Measurements from ENCODE around the gene ARID2. TPM values are rescaled to one million over a fixed set of nuclear protein-coding genes. Genes with fewer than 3 reads are reported as not detected.

The ARID2 gene
- total RNA-seq, 1 donor from 2014 or later: 25.1 TPM

DNA sequence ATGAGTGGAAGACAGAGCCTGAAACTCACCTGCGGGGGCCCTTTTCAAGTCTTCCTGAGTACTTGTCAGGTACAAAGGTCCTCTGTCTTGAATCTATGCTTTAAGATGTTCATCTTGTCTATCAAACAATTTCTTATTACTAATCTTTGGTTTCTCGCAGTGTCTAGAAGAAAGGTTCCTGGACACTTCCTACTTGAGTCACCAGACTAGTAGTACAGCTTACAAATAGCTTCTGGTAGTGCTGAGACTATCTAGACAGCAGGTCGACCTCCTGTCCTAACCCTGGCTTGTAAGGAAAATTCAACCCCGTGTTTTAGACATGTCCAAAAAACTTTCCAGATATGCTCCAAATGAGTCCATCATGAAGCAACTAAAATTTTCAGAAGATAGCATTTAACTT is 11.2 kb upstream of the ARID2 start:
- Mint-ChIP-seq H3K36me3 (ENCODE audit: low read depth) (no peaks in the 10 kb centered on the region), H3K4me3 (ENCODE audit: unreplicated experiment) (no peak overlapping the region), H3K27ac (ENCODE audit: unreplicated experiment) (no peak overlapping the region), H3K4me1 (ENCODE audit: low read depth) (peaks cover 5% of the 10 kb centered on the region), H3K27me3 (ENCODE audit: low read depth) (no peaks in the 10 kb centered on the region), H3K9me3 (ENCODE audit: low read depth) (no peaks in the 10 kb centered on the region)
- TF ChIP-seq, protein P1, sequence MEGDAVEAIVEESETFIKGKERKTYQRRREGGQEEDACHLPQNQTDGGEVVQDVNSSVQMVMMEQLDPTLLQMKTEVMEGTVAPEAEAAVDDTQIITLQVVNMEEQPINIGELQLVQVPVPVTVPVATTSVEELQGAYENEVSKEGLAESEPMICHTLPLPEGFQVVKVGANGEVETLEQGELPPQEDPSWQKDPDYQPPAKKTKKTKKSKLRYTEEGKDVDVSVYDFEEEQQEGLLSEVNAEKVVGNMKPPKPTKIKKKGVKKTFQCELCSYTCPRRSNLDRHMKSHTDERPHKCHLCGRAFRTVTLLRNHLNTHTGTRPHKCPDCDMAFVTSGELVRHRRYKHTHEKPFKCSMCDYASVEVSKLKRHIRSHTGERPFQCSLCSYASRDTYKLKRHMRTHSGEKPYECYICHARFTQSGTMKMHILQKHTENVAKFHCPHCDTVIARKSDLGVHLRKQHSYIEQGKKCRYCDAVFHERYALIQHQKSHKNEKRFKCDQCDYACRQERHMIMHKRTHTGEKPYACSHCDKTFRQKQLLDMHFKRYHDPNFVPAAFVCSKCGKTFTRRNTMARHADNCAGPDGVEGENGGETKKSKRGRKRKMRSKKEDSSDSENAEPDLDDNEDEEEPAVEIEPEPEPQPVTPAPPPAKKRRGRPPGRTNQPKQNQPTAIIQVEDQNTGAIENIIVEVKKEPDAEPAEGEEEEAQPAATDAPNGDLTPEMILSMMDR (IDR thresholded peaks at IDR 0.05): no peak
- no peak for DNase-seq (ENCODE audit: low spot score)

DNA sequence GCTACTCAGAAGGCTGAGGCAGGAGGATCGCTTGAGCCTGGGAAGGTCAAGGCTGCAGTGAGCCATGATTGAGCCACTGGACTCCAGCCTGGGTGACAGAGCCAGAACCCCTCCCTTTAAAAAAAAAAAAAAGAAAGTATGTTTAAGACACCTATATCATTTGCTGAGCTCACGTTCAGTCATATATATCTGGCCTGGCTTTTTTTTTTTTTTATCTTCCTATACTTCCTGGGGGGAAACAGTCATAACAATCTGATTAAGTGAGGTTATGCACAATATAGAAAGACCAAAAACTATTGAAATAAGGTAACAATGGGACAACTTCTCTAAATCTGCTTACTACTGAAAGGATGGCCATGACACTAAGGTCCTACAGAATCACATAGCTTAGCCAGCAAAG is 9.4 kb upstream of the ARID2 start:
- DNase-seq (ENCODE audit: low spot score): no peak
- no peaks in the 10 kb centered on the region for H3K36me3 Mint-ChIP-seq (ENCODE audit: low read depth)
- H3K27ac Mint-ChIP-seq (ENCODE audit: unreplicated experiment): no peak overlapping the region
- TF ChIP-seq, protein P1 (IDR thresholded peaks at IDR 0.05): no peak
- H3K27me3 Mint-ChIP-seq (ENCODE audit: low read depth): no peaks in the 10 kb centered on the region
- no peaks in the 10 kb centered on the region for H3K9me3 Mint-ChIP-seq (ENCODE audit: low read depth)
- peaks cover 8% of the 10 kb centered on the region for H3K4me1 Mint-ChIP-seq (ENCODE audit: low read depth)
- no peak overlapping the region for H3K4me3 Mint-ChIP-seq (ENCODE audit: unreplicated experiment)

GRCh38 chr12:45721369-45721768 is 8.1 kb upstream of the ARID2 start:
- DNase-seq (ENCODE audit: low spot score): no peak
- Mint-ChIP-seq H3K4me3 (ENCODE audit: unreplicated experiment) (no peak overlapping the region), H3K27me3 (ENCODE audit: low read depth) (no peaks in the 10 kb centered on the region), H3K27ac (ENCODE audit: unreplicated experiment) (no peak overlapping the region), H3K36me3 (ENCODE audit: low read depth) (no peaks in the 10 kb centered on the region), H3K9me3 (ENCODE audit: low read depth) (no peaks in the 10 kb centered on the region), H3K4me1 (ENCODE audit: low read depth) (peaks cover 16% of the 10 kb centered on the region)
- TF ChIP-seq, protein P1 (IDR thresholded peaks at IDR 0.05): no peak

DNA sequence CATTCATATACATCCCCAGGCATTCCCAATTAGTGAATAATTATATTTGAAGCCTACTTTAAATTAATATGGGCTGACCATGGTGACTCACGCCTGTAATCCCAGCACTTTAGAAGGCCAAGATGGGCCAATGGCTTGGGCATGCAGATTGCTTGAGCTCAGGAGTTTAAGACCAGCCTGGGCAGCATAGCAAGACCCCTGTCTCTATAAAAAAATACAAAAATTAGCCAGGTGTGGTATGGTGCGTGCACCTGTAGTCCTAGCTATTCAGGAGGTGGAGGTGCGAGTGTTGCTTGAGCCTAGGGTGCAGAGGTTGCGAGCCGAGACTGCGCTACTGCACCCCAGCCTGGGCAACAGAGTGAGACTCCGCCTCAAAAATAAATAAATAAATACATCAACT is 7.6 kb upstream of the ARID2 start:
- no peak for DNase-seq (ENCODE audit: low spot score)
- no peaks in the 10 kb centered on the region for H3K36me3 Mint-ChIP-seq (ENCODE audit: low read depth)
- H3K27ac Mint-ChIP-seq (ENCODE audit: unreplicated experiment): no peak overlapping the region
- no peaks in the 10 kb centered on the region for H3K9me3 Mint-ChIP-seq (ENCODE audit: low read depth)
- no peaks in the 10 kb centered on the region for H3K27me3 Mint-ChIP-seq (ENCODE audit: low read depth)
- peaks cover 16% of the 10 kb centered on the region for H3K4me1 Mint-ChIP-seq (ENCODE audit: low read depth)
- TF ChIP-seq, protein P1 (IDR thresholded peaks at IDR 0.05): no peak
- no peak overlapping the region for H3K4me3 Mint-ChIP-seq (ENCODE audit: unreplicated experiment)

DNA sequence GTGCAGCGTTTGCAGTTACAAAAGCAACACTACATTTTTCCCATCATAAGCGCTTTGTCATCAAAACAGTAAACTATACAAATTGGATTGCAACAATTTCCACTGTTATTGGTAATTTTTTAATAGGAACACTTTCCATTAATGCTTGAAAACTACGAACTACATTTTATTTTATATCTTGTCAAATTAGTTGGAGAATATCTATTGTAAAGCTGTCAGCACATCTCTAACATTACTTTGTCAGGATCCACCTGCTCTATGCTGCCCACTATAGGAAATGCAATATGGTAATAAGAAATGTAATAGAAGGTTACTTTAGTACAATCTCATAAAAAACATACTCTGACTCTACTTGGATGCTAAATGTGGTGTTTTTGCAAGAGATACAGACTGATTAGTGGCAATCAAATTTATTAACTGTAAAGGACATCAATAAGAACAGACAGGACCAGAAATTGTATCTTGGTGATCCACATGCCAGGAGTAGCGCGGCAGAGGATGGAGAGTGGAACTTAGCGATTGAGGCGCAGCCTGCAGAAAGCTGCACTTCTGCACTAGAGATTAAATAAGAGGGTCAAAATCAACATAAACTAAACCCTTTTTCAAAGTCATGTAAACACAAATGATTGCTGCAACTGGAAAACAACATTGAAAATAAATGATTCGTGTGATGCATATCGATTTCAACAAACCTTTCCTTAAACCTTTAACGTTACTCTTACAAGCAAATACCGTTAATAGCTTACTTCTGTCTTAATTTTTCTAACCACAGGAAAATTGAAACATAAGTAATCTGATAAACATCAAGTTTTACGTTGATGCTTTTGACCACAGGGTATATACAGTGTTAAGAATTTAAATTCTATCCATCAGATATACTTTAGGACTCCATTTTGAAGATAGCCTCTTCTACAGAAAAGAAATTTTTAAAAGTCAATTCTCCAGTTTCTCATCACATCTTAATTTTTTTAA is 3.6 kb upstream of the ARID2 start:
- Mint-ChIP-seq H3K27ac (ENCODE audit: unreplicated experiment) (peak overlapping the region; percentile 99), H3K27me3 (ENCODE audit: low read depth) (no peaks in the 10 kb centered on the region)

More for the DNA sequence above, 3.6 kb upstream of the ARID2 start:
- H3K4me1 Mint-ChIP-seq (ENCODE audit: low read depth): peaks cover 22% of the 10 kb centered on the region
- TF ChIP-seq, protein P1 (IDR thresholded peaks at IDR 0.05): peak; percentile 91
- DNase-seq (ENCODE audit: low spot score): no peak
- peak overlapping the region; percentile 98 for H3K4me3 Mint-ChIP-seq (ENCODE audit: unreplicated experiment)
- no peaks in the 10 kb centered on the region for H3K9me3 Mint-ChIP-seq (ENCODE audit: low read depth)
- H3K36me3 Mint-ChIP-seq (ENCODE audit: low read depth): no peaks in the 10 kb centered on the region

Data from chondrocyte (in vitro differentiated cells).